RWPE2 (cell line): Measurements from ENCODE around the gene FER.

Experiments
- ATAC-seq: fragments of 200-7000 bp; cut with Tn5 transposase; 3 replicates; pipeline ENCODE4 v1.9.1; 2021; ENCODE audit warnings: low read depth
- DNase-seq: peaks from one replicate; pipeline ENCODE4 v3.0.0-alpha.2; 2020; ENCODE audit warnings: low spot score
- H3K27ac ChIP-seq: fragments of 450-650 bp; 2 replicates; pipeline ENCODE4 v1.5.1; 2017; ENCODE audit warnings: mild to moderate bottlenecking; ENCODE audit not compliant: poor library complexity, severe bottlenecking
- H3K27me3 ChIP-seq: fragments of 250-450 bp; sonication (Bioruptor Pico); 2 replicates; pipeline ENCODE4 v1.5.1; 2021; ENCODE audit warnings: mild to moderate bottlenecking, moderate library complexity; ENCODE audit not compliant: insufficient read depth, poor library complexity, severe bottlenecking
- H3K36me3 ChIP-seq: fragments of 250-450 bp; sonication (Bioruptor Pico); 2 replicates; pipeline ENCODE4 v1.5.1; 2020; ENCODE audit warnings: low read depth, mild to moderate bottlenecking, moderate library complexity
- H3K4me1 ChIP-seq: fragments of 250-450 bp; sonication (Bioruptor Pico); 2 replicates; pipeline ENCODE4 v1.5.1; 2021; ENCODE audit warnings: mild to moderate bottlenecking, moderate library complexity; ENCODE audit not compliant: insufficient read depth, poor library complexity, severe bottlenecking
- H3K4me3 ChIP-seq: fragments of 250-450 bp; sonication (Bioruptor Pico); 2 replicates; pipeline ENCODE4 v1.5.1; 2021; ENCODE audit warnings: mild to moderate bottlenecking, moderate library complexity; ENCODE audit not compliant: severe bottlenecking
- H3K9me3 ChIP-seq: fragments of 250-450 bp; sonication (Bioruptor Pico); 2 replicates; pipeline ENCODE4 v1.5.1; 2021; ENCODE audit warnings: mild to moderate bottlenecking, moderate library complexity; ENCODE audit not compliant: severe bottlenecking
- CTCF ChIP-seq: fragments of 450-650 bp; IDR thresholded peaks from one replicate; pipeline ENCODE4 v1.5.1; 2017; ENCODE audit warnings: mild to moderate bottlenecking, moderate library complexity; ENCODE audit not compliant: poor library complexity, severe bottlenecking

Gene FER

GRCh38 chr5:109080481-109080880 is 332.8 kb downstream of the FER start:
- TF ChIP-seq CTCF = no peak
- H3K27ac ChIP-seq = no peak overlapping the region
- ATAC-seq (no peak), DNase-seq (no peak)
- peaks cover 10% of the 10 kb centered on the region for H3K4me1 ChIP-seq
- no peak overlapping the region for H3K4me3 ChIP-seq
- H3K36me3 ChIP-seq = no peaks in the 10 kb centered on the region
- H3K9me3 ChIP-seq = no peaks in the 10 kb centered on the region
- no peaks in the 10 kb centered on the region for H3K27me3 ChIP-seq

GRCh38 chr5:109080896-109081295 is 333.2 kb downstream of the FER start:
- no peak for TF ChIP-seq CTCF
- Histone ChIP-seq H3K9me3 (no peaks in the 10 kb centered on the region), H3K4me1 (peaks cover 10% of the 10 kb centered on the region), H3K36me3 (no peaks in the 10 kb centered on the region), H3K4me3 (no peak overlapping the region), H3K27me3 (no peaks in the 10 kb centered on the region), H3K27ac (no peak overlapping the region)
- DNase-seq (no peak), ATAC-seq (no peak)

DNA sequence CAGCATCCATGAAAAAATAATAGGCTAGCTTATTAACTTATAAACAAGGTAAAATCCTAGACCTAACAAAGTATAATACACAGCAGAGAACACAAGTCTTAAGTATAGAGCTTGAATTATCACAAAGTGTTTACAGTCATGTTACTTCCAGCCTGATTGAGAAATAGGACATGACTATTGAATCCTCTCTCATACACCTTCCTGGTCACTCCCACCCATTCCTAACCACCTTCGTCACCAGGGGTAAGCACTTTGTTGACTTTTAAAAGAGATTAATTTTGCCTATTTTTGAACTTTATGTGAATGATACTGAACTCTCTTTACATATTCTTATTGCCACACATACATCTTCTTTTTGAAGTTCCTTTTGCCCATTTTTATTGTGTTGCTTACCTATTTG is 336.2 kb downstream of the FER start:
- ATAC-seq = peak; percentile 93
- H3K27ac ChIP-seq = no peak overlapping the region
- no peak for TF ChIP-seq CTCF
- no peaks in the 10 kb centered on the region for H3K36me3 ChIP-seq
- no peaks in the 10 kb centered on the region for H3K27me3 ChIP-seq
- no peak for DNase-seq
- H3K4me1 ChIP-seq = peaks cover 10% of the 10 kb centered on the region
- no peaks in the 10 kb centered on the region for H3K9me3 ChIP-seq
- no peak overlapping the region for H3K4me3 ChIP-seq

DNA sequence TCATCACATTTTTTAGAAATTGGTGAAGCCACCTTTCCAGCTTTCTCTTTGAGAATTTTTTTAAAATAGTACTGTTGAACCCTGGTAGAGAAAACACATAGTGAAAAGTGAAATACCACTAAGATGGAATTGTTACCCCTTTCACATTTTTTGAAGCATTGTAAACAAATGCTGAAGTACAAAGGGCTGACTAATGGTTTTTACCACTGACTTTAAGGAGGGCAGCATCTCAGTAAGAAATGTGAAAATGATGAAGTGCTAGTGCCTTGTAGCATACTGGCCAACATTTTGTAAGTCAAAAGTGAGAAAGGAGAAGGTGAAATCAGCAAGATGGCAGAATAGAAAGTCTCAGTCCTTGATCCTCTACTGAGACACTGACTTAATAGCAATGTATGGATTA is 341.5 kb downstream of the FER start:
- no peak for TF ChIP-seq CTCF
- ATAC-seq (no peak), DNase-seq (no peak)
- Histone ChIP-seq H3K36me3 (no peaks in the 10 kb centered on the region), H3K27me3 (no peaks in the 10 kb centered on the region), H3K4me1 (peaks cover 3% of the 10 kb centered on the region), H3K9me3 (no peaks in the 10 kb centered on the region), H3K27ac (no peak overlapping the region), H3K4me3 (no peak overlapping the region)

DNA sequence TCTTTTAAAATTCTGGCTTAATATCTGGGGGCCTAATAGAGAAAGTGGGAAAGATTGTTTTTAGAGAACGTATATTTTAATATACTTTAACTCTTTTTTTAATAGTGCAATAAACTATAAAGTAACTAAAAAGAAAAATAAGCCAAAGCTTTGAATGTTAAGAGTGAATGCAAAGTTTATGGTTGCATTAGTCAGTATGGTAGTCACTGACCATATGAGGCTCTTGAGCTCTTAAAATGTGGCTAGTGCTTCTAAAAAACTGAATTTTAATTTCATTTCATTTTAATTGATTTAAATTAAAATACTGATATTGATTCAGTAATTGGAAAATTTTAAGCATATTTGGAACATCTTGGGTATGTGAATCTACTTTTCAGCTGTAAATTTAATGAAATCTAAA is 351.4 kb downstream of the FER start:
- Histone ChIP-seq H3K4me1 (no peaks in the 10 kb centered on the region), H3K27me3 (no peaks in the 10 kb centered on the region), H3K27ac (no peak overlapping the region), H3K36me3 (no peaks in the 10 kb centered on the region), H3K4me3 (no peak overlapping the region), H3K9me3 (no peaks in the 10 kb centered on the region)
- DNase-seq (no peak), ATAC-seq (no peak)
- no peak for TF ChIP-seq CTCF
